ENCODE results near the gene CST3.

DNA sequence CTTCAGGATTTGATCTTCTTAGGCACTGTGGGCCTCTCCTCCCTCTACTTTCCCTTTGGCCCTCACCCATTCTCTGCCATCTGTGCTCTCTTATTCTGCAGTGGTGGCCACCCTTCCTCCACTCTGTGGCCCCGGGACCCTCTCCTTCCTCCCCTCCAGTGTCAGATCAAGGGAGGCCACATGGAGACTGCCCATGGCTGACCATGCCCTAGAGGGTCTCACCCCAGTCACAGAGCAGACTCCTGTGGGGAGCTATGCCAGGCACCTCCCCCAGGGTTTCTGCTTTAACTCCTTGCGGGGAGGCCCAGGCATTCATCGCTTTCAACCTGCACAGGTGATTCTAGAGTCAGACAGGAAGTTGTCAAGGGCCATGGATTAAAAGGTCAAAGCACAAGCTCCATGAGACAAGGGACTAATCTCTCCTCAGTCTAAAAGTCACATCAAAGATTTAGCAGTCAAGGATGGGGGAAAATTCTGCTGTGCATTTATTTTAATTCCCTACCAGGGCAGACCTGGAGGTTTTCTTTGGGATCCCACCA, 15.7 kb upstream of the CST3 start:
- no peak for TF ChIP-seq EZH2 (IDR thresholded peaks at IDR 0.05; ENCODE audit: borderline replicate concordance, insufficient read depth, low read depth, low read length, poor library complexity, severe bottlenecking)
- TF ChIP-seq, protein P1, sequence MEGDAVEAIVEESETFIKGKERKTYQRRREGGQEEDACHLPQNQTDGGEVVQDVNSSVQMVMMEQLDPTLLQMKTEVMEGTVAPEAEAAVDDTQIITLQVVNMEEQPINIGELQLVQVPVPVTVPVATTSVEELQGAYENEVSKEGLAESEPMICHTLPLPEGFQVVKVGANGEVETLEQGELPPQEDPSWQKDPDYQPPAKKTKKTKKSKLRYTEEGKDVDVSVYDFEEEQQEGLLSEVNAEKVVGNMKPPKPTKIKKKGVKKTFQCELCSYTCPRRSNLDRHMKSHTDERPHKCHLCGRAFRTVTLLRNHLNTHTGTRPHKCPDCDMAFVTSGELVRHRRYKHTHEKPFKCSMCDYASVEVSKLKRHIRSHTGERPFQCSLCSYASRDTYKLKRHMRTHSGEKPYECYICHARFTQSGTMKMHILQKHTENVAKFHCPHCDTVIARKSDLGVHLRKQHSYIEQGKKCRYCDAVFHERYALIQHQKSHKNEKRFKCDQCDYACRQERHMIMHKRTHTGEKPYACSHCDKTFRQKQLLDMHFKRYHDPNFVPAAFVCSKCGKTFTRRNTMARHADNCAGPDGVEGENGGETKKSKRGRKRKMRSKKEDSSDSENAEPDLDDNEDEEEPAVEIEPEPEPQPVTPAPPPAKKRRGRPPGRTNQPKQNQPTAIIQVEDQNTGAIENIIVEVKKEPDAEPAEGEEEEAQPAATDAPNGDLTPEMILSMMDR (IDR thresholded peaks at IDR 0.05): no peak

Measured in B cell (primary cell).